HL-60 (cell line): Measurements from ENCODE around the gene DHRS12.

ENCODE experiments used
- DNase-seq, 2 experiments: peaks; one replicate each; pipeline ENCODE4 v3.0.0-alpha.2; 2010 to 2020; ENCODE audit warnings: low read depth in 1 of 2, low spot score in 1 of 2
- H3K27ac ChIP-seq: fragments of 250-450 bp; sonication (Bioruptor Pico); replicated peaks from 2 replicates; pipeline ENCODE4 v1.5.1; 2020; ENCODE audit warnings: mild to moderate bottlenecking, moderate library complexity
- H3K27me3 ChIP-seq: fragments of 250-450 bp; sonication (Bioruptor Pico); 2 replicates; pipeline ENCODE4 v1.5.1; 2021; ENCODE audit warnings: mild to moderate bottlenecking, moderate library complexity; ENCODE audit not compliant: insufficient read depth, poor library complexity, severe bottlenecking
- H3K4me3 ChIP-seq: replicated peaks from 2 replicates; pipeline ENCODE4 v1.5.1; 2011; ENCODE audit warnings: mild to moderate bottlenecking, control low read depth, low read length; ENCODE audit not compliant: insufficient read depth
- CTCF ChIP-seq: IDR thresholded peaks from one replicate; pipeline ENCODE4 v1.5.1; 2011; ENCODE audit warnings: low read length, control low read depth, inconsistent platforms; ENCODE audit not compliant: insufficient read depth
- GABPA ChIP-seq: IDR thresholded peaks from 2 replicates; pipeline ENCODE4 v1.6.1; 2012; ENCODE audit warnings: low read depth
- POLR2AphosphoS5 ChIP-seq: IDR thresholded peaks from 2 replicates; pipeline ENCODE4 v1.6.1; 2012; ENCODE audit warnings: low read depth
- REST ChIP-seq: IDR thresholded peaks from 2 replicates; pipeline ENCODE4 v1.6.1; 2012; ENCODE audit warnings: low read depth; ENCODE audit not compliant: insufficient replicate concordance
- SPI1 ChIP-seq: IDR thresholded peaks from 2 replicates; pipeline ENCODE4 v1.6.1; 2012; ENCODE audit warnings: low read depth, mild to moderate bottlenecking, borderline replicate concordance

The DHRS12 gene

GRCh38 chr13:51834581-51835171 is 30.7 kb upstream of the DHRS12 start:
- DNase-seq: no peak
- H3K27me3 ChIP-seq: no peaks in the 10 kb centered on the region
- no peak overlapping the region for H3K27ac ChIP-seq
- TF ChIP-seq CTCF (no peak), SPI1 (no peak), GABPA (no peak), POLR2AphosphoS5 (no peak), REST (no peak)
- no peak overlapping the region for H3K4me3 ChIP-seq

GRCh38 chr13:51833980-51834379 is 30.0 kb upstream of the DHRS12 start:
- no peaks in the 10 kb centered on the region for H3K27me3 ChIP-seq

More at GRCh38 chr13:51833980-51834379, 30.0 kb upstream of the DHRS12 start:
- Histone ChIP-seq H3K4me3 (no peak overlapping the region), H3K27ac (no peak overlapping the region)
- no peak for DNase-seq
- TF ChIP-seq GABPA: no peak
- TF ChIP-seq REST: no peak
- no peak for TF ChIP-seq SPI1
- no peak for TF ChIP-seq POLR2AphosphoS5
- no peak for TF ChIP-seq CTCF
